ENCODE results near the gene GBX2.

GBX2 gene

DNA sequence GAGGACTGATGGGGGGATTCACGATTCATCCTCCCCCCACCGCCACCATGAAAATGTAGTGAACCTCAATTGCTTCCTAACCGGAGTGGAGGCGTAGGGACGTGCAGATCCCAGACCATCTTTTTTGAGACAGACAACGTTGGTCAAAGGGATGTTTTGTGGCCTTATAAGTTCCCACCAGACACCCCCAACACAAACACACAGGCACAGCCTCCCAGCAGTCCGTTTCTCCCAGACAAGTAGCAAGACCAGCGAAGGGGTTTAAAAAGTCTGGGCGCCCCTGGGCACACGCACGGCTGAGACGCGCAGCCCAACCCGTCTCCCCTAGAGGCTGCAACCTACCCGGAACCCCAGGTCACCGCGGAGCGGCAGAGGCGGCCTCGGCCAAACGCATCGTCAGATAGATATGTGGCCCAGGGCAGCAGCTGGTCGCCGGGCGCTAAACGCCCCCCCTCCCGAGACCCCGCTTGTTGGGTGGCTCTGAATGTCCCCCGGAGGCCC is 1.3 kb downstream of the GBX2 start:
- H3K27ac ChIP-seq (ENCODE audit: low read length) = no peak overlapping the region
- H3K9me3 ChIP-seq (ENCODE audit: control insufficient read depth in 2 of 2, low read length in 2 of 2) = no peaks in the 10 kb centered on the region
- no peak overlapping the region for H3K9ac ChIP-seq (ENCODE audit: low read length in 2 of 2)
- H3K4me3 ChIP-seq (ENCODE audit: low read length in 2 of 2) = peak overlapping the region in 1 of 2 donors; percentile 64
- H3K36me3 ChIP-seq (ENCODE audit: control insufficient read depth in 2 of 2, insufficient read depth in 2 of 2, low read length in 2 of 2) = no peaks in the 10 kb centered on the region
- peaks cover 73 to 100% of the 10 kb centered on the region in 2 donors for H3K27me3 ChIP-seq (ENCODE audit: control insufficient read depth in 1 of 2, insufficient read depth in 2 of 2, low read length in 2 of 2)
- H3K4me1 ChIP-seq (ENCODE audit: control insufficient read depth, insufficient read depth, low read length) = peaks cover 50% of the 10 kb centered on the region

DNA sequence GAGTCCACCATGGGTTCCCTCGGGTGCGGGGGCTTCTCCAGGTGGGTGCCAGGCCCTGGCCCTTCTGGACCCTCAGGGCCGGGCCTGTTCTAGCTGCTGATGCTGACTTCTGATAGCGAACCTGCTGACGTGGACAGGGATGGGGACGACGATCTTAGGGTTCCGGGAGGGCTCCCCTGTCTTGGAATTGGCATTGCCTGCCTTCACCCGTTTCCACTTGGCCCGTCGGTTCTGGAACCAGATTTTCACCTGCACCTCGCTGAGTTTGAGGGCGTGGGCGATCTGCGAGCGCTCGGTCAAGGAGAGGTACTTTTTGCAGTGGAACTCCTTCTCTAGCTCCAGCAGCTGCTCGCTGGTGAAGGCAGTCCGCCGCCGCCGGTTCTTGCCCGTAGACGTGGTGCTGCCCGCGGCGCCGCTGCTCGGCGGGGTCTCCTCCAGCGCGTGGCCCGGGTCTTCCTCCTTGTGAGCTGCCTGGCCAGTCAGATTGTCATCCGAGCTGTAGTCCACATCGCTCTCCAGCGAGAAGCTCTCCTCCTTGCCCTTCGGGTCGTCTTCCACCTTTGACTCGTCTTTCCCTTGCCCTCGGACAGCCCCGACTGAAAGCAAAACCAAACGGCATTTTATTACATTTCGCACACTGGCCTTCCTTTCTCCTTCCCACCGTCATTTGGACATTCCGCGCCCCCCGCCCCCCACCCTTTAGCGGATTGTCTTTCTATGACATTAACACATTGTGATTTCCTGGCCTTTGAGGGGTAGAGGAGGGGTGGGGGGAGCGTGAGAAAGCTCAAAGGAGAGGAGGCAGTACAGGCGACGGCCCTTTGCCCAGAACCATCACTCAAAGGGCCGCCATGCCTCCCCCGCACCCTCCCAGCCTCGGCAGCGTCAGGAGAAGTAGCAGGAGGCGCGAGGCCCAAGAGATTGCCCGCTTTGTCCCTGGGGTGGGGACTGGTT is 2.1 kb downstream of the GBX2 start:
- Histone ChIP-seq H3K27me3 (ENCODE audit: control insufficient read depth in 1 of 2, insufficient read depth in 2 of 2, low read length in 2 of 2) (peaks cover 73 to 100% of the 10 kb centered on the region in 2 donors), H3K9ac (ENCODE audit: low read length in 2 of 2) (no peak overlapping the region), H3K36me3 (ENCODE audit: control insufficient read depth in 2 of 2, insufficient read depth in 2 of 2, low read length in 2 of 2) (no peaks in the 10 kb centered on the region), H3K4me3 (ENCODE audit: low read length in 2 of 2) (peak overlapping the region in 1 of 2 donors; percentile 64), H3K9me3 (ENCODE audit: control insufficient read depth in 2 of 2, low read length in 2 of 2) (no peaks in the 10 kb centered on the region), H3K27ac (ENCODE audit: low read length) (no peak overlapping the region), H3K4me1 (ENCODE audit: control insufficient read depth, insufficient read depth, low read length) (peaks cover 50% of the 10 kb centered on the region)

DNA sequence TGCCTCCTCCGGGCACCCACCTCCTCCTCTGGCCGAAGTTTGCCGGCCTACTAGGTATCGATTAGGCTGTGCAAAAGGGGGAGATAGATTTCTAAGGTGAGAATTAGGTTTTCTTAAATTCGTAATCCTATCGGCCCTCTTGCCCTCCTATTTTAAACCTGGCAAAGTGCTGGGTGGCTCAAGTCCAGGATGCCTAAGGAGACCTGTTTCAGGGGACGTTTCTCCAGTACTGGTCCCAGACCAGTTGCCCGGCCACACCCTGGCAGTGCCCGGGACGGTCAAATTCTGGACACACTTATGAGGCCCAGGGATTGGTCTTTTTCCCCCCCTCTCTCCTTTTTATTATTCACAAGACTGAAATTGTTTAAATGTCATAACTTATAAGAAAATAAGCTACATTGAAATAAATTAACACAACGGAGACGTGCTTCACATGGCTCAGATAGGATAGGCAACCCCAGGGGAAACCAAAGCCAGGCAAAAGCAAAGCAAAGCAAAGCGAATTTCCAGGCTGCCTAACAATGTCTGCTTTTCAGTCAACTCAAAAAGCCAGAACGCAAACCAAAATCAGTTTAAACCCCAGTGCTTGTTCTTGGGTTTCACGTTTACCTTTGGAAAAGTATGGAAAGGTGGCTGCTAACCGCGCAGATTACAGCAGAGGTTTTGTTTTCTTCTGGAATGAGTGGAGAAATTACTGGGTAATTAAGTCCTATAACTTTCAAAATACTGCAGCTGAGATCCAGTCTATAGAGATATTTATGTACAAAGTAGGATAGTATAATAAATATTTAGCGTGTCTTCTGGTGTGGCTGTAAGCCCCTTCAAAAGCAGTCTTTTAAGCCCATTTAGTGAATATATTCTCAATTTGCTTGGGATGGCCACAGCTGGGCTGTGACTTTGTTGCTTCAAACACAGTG is 3.0 kb downstream of the GBX2 start:
- Histone ChIP-seq H3K27me3 (ENCODE audit: control insufficient read depth in 1 of 2, insufficient read depth in 2 of 2, low read length in 2 of 2) (peaks cover 71 to 98% of the 10 kb centered on the region in 2 donors), H3K27ac (ENCODE audit: low read length) (no peak overlapping the region), H3K4me1 (ENCODE audit: control insufficient read depth, insufficient read depth, low read length) (peaks cover 50% of the 10 kb centered on the region), H3K9ac (ENCODE audit: low read length in 2 of 2) (no peak overlapping the region), H3K36me3 (ENCODE audit: control insufficient read depth in 2 of 2, insufficient read depth in 2 of 2, low read length in 2 of 2) (no peaks in the 10 kb centered on the region), H3K9me3 (ENCODE audit: control insufficient read depth in 2 of 2, low read length in 2 of 2) (no peaks in the 10 kb centered on the region), H3K4me3 (ENCODE audit: low read length in 2 of 2) (peak overlapping the region in 1 of 2 donors; percentile 58)

DNA sequence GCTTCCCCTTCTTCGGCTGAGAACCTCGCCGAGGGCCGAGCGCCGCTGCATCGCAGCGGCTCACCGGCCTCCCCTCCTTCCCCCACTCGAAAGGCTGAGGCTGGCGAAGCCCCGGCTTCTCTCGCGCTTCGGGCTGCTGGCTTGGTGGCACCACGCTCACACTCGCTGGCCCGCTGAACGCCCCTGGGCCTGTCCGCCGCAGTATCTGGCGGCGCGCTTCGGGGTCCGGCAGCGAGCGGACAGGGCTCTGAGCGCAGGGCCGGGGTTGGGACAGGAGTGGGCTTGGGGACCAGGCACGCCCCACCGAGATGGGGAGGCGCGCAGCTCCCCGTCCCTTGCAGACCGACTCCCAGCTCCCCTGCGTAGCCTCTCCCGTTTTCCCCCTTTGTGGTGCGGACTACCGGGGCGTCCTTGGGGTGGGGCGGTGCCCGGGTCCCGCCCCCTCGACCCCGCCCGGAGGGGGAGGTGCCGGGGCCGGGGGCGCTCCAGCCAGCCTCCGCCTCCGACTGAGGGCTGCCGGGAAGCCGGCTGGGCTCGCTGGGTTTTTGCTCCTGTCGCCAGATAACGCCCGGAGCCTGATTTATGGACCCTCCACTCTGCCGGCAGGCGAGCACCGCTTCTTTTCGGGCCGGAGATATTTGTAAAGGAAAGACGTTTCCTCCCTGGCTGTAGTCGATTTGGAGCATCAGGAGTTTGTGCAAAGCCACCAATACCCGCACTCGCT is 3.8 kb downstream of the GBX2 start:
- Histone ChIP-seq H3K4me1 (ENCODE audit: control insufficient read depth, insufficient read depth, low read length) (peaks cover 48% of the 10 kb centered on the region), H3K27ac (ENCODE audit: low read length) (no peak overlapping the region), H3K9ac (ENCODE audit: low read length in 2 of 2) (no peak overlapping the region), H3K9me3 (ENCODE audit: control insufficient read depth in 2 of 2, low read length in 2 of 2) (no peaks in the 10 kb centered on the region), H3K36me3 (ENCODE audit: control insufficient read depth in 2 of 2, insufficient read depth in 2 of 2, low read length in 2 of 2) (no peaks in the 10 kb centered on the region), H3K27me3 (ENCODE audit: control insufficient read depth in 1 of 2, insufficient read depth in 2 of 2, low read length in 2 of 2) (peaks cover 62 to 95% of the 10 kb centered on the region in 2 donors), H3K4me3 (ENCODE audit: low read length in 2 of 2) (peak overlapping the region in 1 of 2 donors; percentile 58)

DNA sequence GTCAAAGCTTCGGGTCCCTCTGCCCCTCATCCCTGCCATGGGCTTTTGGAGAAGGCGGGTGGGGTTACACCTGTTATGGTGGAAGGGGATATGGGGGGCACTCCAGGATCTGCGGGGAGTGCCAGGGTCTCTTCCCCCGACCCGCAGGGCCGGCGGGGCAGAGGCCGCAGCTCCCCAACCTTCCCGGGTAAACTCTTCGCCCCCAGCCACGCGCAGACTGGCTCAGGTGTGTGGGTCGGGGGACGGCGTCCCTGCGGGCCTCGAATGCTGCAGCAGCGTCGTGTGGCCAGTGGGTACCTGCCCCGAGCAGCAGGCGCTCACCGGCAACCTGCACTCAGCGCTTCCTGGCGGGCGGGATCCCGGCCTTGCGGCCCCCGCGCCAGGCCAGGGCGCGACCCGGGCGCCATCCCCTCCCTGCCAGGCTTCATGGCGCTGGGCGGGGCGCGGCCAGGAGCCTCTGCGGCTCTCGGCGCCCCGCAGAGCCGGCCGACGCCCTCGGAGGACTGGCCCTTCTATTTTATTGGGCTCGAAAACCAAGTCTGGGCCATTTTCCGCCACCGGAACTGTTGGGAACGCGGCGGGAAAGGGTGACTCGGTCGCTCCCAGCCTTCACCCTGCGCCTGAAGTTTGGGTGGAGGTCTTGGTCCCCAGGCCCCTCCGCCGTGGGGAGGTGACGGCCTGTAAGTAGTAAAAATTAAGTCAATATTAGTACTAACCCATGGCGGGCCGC is 4.5 kb downstream of the GBX2 start:
- Histone ChIP-seq H3K4me3 (ENCODE audit: low read length in 2 of 2) (peak overlapping the region in 1 of 2 donors; percentile 58), H3K36me3 (ENCODE audit: control insufficient read depth in 2 of 2, insufficient read depth in 2 of 2, low read length in 2 of 2) (no peaks in the 10 kb centered on the region), H3K9ac (ENCODE audit: low read length in 2 of 2) (no peak overlapping the region), H3K27me3 (ENCODE audit: control insufficient read depth in 1 of 2, insufficient read depth in 2 of 2, low read length in 2 of 2) (peaks cover 57 to 88% of the 10 kb centered on the region in 2 donors), H3K4me1 (ENCODE audit: control insufficient read depth, insufficient read depth, low read length) (peaks cover 43% of the 10 kb centered on the region), H3K9me3 (ENCODE audit: control insufficient read depth in 2 of 2, low read length in 2 of 2) (no peaks in the 10 kb centered on the region), H3K27ac (ENCODE audit: low read length) (no peak overlapping the region)

DNA sequence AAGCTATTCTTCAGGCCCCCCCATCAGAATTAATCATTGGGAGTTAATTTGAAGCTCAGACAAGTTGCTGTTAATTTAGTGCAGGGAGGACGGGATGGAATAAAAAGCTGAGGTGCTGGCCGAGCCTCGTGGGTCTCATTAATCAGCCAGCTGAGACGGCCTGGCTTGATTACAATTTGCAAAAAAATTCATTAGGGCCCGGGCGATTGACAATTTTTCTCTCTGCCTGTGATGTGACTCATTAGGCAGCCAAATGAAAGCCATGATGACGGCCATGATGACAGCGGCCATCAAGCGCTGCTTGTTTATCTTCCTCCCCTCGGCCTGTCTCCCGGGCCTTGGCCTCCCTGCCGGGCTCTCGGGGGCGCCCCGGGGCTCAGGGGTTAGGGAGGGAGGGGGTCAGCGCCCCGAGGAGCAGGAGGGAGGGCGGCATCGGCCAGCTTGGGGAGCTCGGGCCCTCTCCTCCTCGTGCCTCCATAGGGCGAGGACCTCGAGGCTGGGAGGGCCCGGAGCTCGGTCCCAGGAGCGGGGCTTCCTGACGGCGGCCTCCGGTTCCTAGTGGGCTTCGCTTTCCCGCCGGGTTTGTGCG is 5.2 kb downstream of the GBX2 start:
- Histone ChIP-seq H3K4me3 (ENCODE audit: low read length in 2 of 2) (no peak overlapping the region), H3K27ac (ENCODE audit: low read length) (no peak overlapping the region), H3K27me3 (ENCODE audit: control insufficient read depth in 1 of 2, insufficient read depth in 2 of 2, low read length in 2 of 2) (peaks cover 59 to 87% of the 10 kb centered on the region in 2 donors), H3K36me3 (ENCODE audit: control insufficient read depth in 2 of 2, insufficient read depth in 2 of 2, low read length in 2 of 2) (no peaks in the 10 kb centered on the region), H3K9ac (ENCODE audit: low read length in 2 of 2) (no peak overlapping the region), H3K4me1 (ENCODE audit: control insufficient read depth, insufficient read depth, low read length) (peaks cover 38% of the 10 kb centered on the region), H3K9me3 (ENCODE audit: control insufficient read depth in 2 of 2, low read length in 2 of 2) (no peaks in the 10 kb centered on the region)

DNA sequence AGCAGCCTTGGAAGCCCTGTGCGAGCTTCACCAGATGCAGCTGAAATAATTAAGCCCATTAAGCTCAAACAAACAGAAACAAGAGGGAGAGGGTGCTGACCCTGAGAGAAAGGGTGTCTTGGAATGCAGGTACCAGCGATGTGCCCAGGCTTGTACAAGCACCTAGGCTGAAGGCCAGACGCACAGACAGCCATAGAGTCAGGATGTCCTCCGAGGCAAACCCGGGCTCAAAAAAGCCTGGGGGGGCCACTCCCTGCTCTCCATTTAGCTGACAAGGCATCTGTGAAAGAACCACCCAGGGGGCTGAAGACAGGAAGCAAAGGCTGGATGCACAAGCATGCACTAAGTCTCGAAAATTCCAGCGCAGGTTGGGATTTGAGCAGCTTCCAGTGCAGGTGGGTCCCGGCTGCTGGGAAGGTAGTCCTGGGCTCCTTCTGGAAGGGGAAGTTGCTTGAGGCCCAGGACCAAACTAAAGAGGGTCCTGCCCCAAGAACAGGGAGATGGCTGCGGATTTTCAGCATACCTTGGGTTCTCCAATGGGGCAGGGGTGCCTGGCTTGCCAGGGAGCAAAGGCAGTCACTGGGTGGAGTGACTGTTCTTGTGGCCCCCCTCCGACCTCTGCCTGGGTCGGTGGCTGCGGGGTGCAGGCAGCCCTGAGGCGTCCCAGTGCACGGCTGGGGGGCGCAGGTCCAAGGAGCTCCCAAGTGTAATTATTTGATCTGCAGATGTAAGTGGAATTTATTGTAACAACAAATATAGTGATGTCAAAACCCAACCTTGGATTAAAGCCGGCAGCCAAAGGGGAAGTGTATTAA is 5.9 kb downstream of the GBX2 start:
- Histone ChIP-seq H3K4me3 (ENCODE audit: low read length in 2 of 2) (no peak overlapping the region), H3K9ac (ENCODE audit: low read length in 2 of 2) (no peak overlapping the region)

DNA sequence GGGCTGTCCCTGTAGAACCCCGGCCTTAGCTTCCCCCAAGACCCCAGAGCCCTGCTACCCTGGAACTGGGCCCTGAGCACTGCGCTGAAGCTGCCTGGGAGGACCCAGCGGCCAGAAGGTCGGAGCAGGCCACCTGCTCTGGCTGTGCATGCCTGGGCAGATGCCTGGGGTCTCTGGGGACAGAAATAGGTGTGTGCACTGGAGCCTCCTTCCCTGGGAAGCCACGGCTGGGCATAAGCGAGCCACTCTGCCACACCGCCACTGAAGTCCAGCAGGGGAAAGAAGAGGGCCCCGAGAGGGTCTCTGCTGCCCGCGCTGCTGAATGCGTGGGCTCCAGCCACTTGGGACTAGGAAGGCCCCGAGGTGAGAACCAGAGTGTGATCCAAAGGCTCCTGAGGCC is 6.7 kb downstream of the GBX2 start:
- Histone ChIP-seq H3K27ac (ENCODE audit: low read length) (no peak overlapping the region), H3K27me3 (ENCODE audit: control insufficient read depth in 1 of 2, insufficient read depth in 2 of 2, low read length in 2 of 2) (peaks cover 62 to 73% of the 10 kb centered on the region in 2 donors), H3K9ac (ENCODE audit: low read length in 2 of 2) (no peak overlapping the region), H3K4me3 (ENCODE audit: low read length in 2 of 2) (no peak overlapping the region), H3K9me3 (ENCODE audit: control insufficient read depth in 2 of 2, low read length in 2 of 2) (no peaks in the 10 kb centered on the region), H3K36me3 (ENCODE audit: control insufficient read depth in 2 of 2, insufficient read depth in 2 of 2, low read length in 2 of 2) (no peaks in the 10 kb centered on the region), H3K4me1 (ENCODE audit: control insufficient read depth, insufficient read depth, low read length) (peaks cover 24% of the 10 kb centered on the region)

More for the DNA sequence above, 5.9 kb downstream of the GBX2 start:
- no peak overlapping the region for H3K27ac ChIP-seq (ENCODE audit: low read length)
- H3K27me3 ChIP-seq (ENCODE audit: control insufficient read depth in 1 of 2, insufficient read depth in 2 of 2, low read length in 2 of 2) = peaks cover 66 to 80% of the 10 kb centered on the region in 2 donors
- peaks cover 31% of the 10 kb centered on the region for H3K4me1 ChIP-seq (ENCODE audit: control insufficient read depth, insufficient read depth, low read length)
- no peaks in the 10 kb centered on the region for H3K9me3 ChIP-seq (ENCODE audit: control insufficient read depth in 2 of 2, low read length in 2 of 2)
- H3K36me3 ChIP-seq (ENCODE audit: control insufficient read depth in 2 of 2, insufficient read depth in 2 of 2, low read length in 2 of 2) = no peaks in the 10 kb centered on the region

DNA sequence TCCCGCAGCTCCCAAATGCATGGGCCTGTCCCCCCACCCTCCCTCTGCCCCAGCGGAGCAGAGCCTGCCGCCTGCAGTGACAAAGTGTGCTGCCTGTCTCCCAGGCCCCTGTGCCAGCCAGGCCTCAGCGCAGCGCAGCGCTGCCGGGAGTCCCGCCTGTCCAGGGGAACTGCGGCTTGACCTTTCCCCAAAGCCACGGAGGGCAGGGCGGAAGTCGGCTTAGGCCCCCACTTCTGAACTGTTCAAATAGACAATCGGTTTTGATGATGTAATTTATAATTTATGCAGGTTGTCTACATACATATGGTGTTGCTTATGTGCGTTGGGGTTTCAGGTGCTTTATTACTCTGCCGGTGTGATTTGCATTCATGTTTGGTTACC is 7.1 kb downstream of the GBX2 start:
- Histone ChIP-seq H3K9ac (ENCODE audit: low read length in 2 of 2) (no peak overlapping the region), H3K27me3 (ENCODE audit: control insufficient read depth in 1 of 2, insufficient read depth in 2 of 2, low read length in 2 of 2) (peaks cover 59 to 68% of the 10 kb centered on the region in 2 donors), H3K36me3 (ENCODE audit: control insufficient read depth in 2 of 2, insufficient read depth in 2 of 2, low read length in 2 of 2) (no peaks in the 10 kb centered on the region), H3K27ac (ENCODE audit: low read length) (no peak overlapping the region), H3K9me3 (ENCODE audit: control insufficient read depth in 2 of 2, low read length in 2 of 2) (no peaks in the 10 kb centered on the region), H3K4me3 (ENCODE audit: low read length in 2 of 2) (no peak overlapping the region), H3K4me1 (ENCODE audit: control insufficient read depth, insufficient read depth, low read length) (peaks cover 20% of the 10 kb centered on the region)

All from stomach smooth muscle (tissue), 2 donors.